Measurements from ENCODE around the gene TMEM30B. TPM values are rescaled to one million over a fixed set of nuclear protein-coding genes. Genes with fewer than 3 reads are reported as not detected.
A peak's percentile ranks its signal among the peaks of the same experiment; 100 is the strongest.

TMEM30B gene
- total RNA-seq, 4 donors from 2014 or later: 0.39 to 1.7 (median 1.00) TPM; not detected in 1

DNA sequence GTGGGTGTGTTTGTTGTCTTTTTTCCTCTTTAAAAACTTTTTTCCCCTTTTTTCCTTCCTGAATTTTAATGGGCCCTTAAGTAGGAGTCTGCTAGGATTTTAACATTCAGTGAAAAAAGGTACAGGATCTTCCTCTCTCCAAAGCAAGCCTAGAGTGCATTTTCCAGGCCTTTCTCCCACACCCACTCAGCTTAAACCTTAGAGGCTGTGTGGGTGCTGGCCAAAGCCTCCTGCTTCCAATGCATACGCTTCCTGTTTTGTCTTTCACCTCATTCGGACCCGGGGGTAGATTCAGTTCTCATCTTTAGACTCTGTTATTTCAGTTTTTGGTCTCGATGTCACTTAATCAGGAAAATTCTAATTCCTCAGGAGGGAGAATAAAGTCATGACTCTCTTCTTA lies 51.2 kb downstream of the TMEM30B start:
- TF ChIP-seq POLR2A (IDR thresholded peaks at IDR 0.05): no peak
- TF ChIP-seq, protein P1, sequence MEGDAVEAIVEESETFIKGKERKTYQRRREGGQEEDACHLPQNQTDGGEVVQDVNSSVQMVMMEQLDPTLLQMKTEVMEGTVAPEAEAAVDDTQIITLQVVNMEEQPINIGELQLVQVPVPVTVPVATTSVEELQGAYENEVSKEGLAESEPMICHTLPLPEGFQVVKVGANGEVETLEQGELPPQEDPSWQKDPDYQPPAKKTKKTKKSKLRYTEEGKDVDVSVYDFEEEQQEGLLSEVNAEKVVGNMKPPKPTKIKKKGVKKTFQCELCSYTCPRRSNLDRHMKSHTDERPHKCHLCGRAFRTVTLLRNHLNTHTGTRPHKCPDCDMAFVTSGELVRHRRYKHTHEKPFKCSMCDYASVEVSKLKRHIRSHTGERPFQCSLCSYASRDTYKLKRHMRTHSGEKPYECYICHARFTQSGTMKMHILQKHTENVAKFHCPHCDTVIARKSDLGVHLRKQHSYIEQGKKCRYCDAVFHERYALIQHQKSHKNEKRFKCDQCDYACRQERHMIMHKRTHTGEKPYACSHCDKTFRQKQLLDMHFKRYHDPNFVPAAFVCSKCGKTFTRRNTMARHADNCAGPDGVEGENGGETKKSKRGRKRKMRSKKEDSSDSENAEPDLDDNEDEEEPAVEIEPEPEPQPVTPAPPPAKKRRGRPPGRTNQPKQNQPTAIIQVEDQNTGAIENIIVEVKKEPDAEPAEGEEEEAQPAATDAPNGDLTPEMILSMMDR (IDR thresholded peaks at IDR 0.05 in 4 of 5, conservative IDR thresholded peaks at IDR 0.05 in 1 of 5): no peak
- ATAC-seq: no peak
- peak overlapping the region in 3 of 4 donors; percentile 60 to 73 (median 73) for H3K27ac ChIP-seq

DNA sequence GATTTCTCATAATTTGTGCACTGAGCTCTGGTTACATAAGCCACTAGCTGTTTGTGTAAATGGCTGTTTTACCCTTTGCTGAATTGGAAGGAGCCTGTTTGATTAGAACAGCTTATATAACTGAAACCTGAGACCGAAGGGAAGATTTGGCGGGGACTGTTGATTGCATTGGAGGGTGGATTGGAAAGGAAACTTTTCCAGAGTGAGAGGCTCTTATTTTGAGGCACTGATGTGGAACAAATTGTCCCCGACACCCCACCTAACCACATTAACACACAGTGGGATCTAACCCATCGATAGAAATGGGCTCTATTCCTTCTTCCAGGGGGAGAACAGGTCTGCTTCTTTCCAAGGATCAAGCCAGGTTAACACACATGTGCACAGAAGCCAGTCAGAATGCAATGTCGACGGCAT lies 51.7 kb downstream of the TMEM30B start:
- no peak for TF ChIP-seq POLR2A (IDR thresholded peaks at IDR 0.05)
- TF ChIP-seq, protein P1 (IDR thresholded peaks at IDR 0.05 in 4 of 5, conservative IDR thresholded peaks at IDR 0.05 in 1 of 5): no peak
- intact Hi-C loops (cut with DNase I; ENCODE audit: low total_unique reads): no loop called here
- Histone ChIP-seq H3K4me1 (peaks cover 23 to 56% of the 10 kb centered on the region in 2 donors), H3K36me3 (no peaks in the 10 kb centered on the region), H3K4me3 (peak overlapping the region in 1 of 4 donors; percentile 15), H3K9me3 (no peaks in the 10 kb centered on the region), H3K27me3 (no peaks in the 10 kb centered on the region), H3K27ac (peak overlapping the region in 3 of 4 donors; percentile 60 to 73 (median 73))
- peak in 1 of 2 donors; percentile 2 for ATAC-seq
- in situ Hi-C loops (cut with MboI; ENCODE audit: low sequenced_read_pairs in 4 of 4): no loop called here
- no peak for DNase-seq

More for the DNA sequence above, 51.2 kb downstream of the TMEM30B start:
- intact Hi-C loops (cut with DNase I; ENCODE audit: low total_unique reads) (no loop called here), in situ Hi-C loops (cut with MboI; ENCODE audit: low sequenced_read_pairs in 4 of 4) (no loop called here)
- Histone ChIP-seq H3K9me3 (no peaks in the 10 kb centered on the region), H3K36me3 (no peaks in the 10 kb centered on the region), H3K4me3 (peak overlapping the region in 1 of 4 donors; percentile 15), H3K4me1 (peaks cover 27 to 61% of the 10 kb centered on the region in 2 donors), H3K27me3 (no peaks in the 10 kb centered on the region)
- DNase-seq: no peak

DNA sequence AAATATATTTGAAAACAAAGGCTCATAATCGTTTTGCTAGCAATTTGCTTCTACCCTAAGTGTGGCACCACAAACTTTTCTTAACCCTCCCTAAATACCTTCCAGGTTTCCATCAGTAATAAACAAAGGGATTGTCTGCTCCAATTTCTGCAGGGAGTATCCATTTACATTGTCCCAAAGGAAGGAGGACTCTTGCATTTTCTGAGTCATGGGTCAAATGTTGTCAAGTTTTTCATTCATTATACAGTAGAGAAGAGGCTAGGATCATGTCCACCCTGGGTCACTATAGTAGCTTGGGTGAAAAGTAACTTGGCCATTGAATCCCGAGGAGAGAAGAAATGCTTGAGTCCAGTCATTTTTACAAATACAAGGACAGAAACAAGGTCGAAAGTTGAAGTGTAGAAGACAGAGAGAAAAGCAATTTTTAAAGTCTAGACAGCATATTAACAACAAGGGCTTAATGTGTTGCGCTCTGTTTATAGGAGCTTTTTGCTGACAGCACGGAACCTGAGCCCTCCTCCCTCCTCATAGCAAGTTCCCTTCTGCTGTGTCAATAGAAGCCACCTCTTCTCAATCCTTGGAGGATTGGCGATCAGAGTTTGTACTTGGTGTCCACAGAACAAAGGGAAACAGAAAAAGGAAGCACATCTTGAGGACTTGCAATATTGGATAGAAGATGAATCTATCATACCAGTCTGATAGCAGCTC lies 53.1 kb downstream of the TMEM30B start:
- Histone ChIP-seq H3K4me3 (no peak overlapping the region), H3K36me3 (no peaks in the 10 kb centered on the region), H3K27ac (peak overlapping the region in 3 of 4 donors; percentile 60 to 73 (median 73)), H3K4me1 (peaks cover 20 to 42% of the 10 kb centered on the region in 2 donors), H3K9me3 (no peaks in the 10 kb centered on the region), H3K27me3 (no peaks in the 10 kb centered on the region)
- in situ Hi-C loops (cut with MboI; ENCODE audit: low sequenced_read_pairs in 4 of 4) (no loop called here), intact Hi-C loops (cut with DNase I; ENCODE audit: low total_unique reads) (no loop called here)
- TF ChIP-seq POLR2A (IDR thresholded peaks at IDR 0.05): no peak
- TF ChIP-seq, protein P1 (IDR thresholded peaks at IDR 0.05 in 4 of 5, conservative IDR thresholded peaks at IDR 0.05 in 1 of 5): no peak
- DNase-seq (no peak), ATAC-seq (peak; percentile 46 to 63)

Other genes with a start within 250 kb of the TMEM30B start
- 10 to 100 TPM; 11.3 to 32.4 (median 16.6) TPM for gene PRKCH, start 40.2 kb upstream of the TMEM30B start, total RNA-seq